Activated CD4-positive, alpha-beta T cell treated with anti-CD3 and anti-CD28 coated beads, Interleukin-2, amount 50 U/mL, for 1 hour (primary cell): ENCODE data around the gene ZBED1.
"Not testable (repeated sequence)": the region's sequence is repeated elsewhere in the genome, so short reads cannot be mapped to it uniquely, and the experiment has no call there.

Experiments used
- DNase-seq: peaks from one replicate; pipeline ENCODE4 v3.0.0-alpha.2; 2020

ZBED1 gene

GRCh38 chrX:2471641-2472040 lies 29.1 kb downstream of the ZBED1 start:
- DNase-seq = no peak

- not testable (repeated sequence) for DNase-seq
These were observed 29.6 kb downstream of the ZBED1 start for GRCh38 chrX:2471126-2471525.

- DNase-seq = not testable (repeated sequence)
These were observed 30.9 kb downstream of the ZBED1 start for GRCh38 chrX:2469852-2470251.

- no peak for DNase-seq
These were observed 31.5 kb downstream of the ZBED1 start for GRCh38 chrX:2469196-2469685.

GRCh38 chrX:2468261-2469195 lies 32.2 kb downstream of the ZBED1 start:
- no peak for DNase-seq

GRCh38 chrX:2466876-2467656 lies 33.7 kb downstream of the ZBED1 start:
- no peak for DNase-seq

GRCh38 chrX:2464677-2465166 lies 36.1 kb downstream of the ZBED1 start:
- DNase-seq = no peak

- no peak for DNase-seq
These were observed 36.7 kb downstream of the ZBED1 start for GRCh38 chrX:2463973-2464676.

- not testable (repeated sequence) for DNase-seq
These were observed 37.3 kb downstream of the ZBED1 start for GRCh38 chrX:2463481-2463880.

- no peak for DNase-seq
These were observed 38.0 kb downstream of the ZBED1 start for GRCh38 chrX:2462780-2463179.

- no peak for DNase-seq
These were observed 38.7 kb downstream of the ZBED1 start for GRCh38 chrX:2462074-2462473.

GRCh38 chrX:2461711-2462016 lies 39.1 kb downstream of the ZBED1 start:
- DNase-seq = no peak

- DNase-seq = not testable (repeated sequence)
These were observed 39.7 kb downstream of the ZBED1 start for GRCh38 chrX:2460821-2461710.

GRCh38 chrX:2460048-2460447 lies 40.7 kb downstream of the ZBED1 start:
- DNase-seq = not testable (repeated sequence)

- DNase-seq = no peak
These were observed 42.5 kb downstream of the ZBED1 start for GRCh38 chrX:2458309-2458708.

GRCh38 chrX:2457289-2458133 lies 43.3 kb downstream of the ZBED1 start:
- no peak for DNase-seq

- DNase-seq = not testable (repeated sequence)
These were observed 44.7 kb downstream of the ZBED1 start for GRCh38 chrX:2456091-2456490.

- not testable (repeated sequence) for DNase-seq
These were observed 46.2 kb downstream of the ZBED1 start for GRCh38 chrX:2454620-2455019.

GRCh38 chrX:2452799-2453198 lies 48.0 kb downstream of the ZBED1 start:
- DNase-seq = no peak

GRCh38 chrX:2452317-2452784 lies 48.4 kb downstream of the ZBED1 start:
- no peak for DNase-seq
